ENCODE data around the gene IL17F. TPM values are rescaled to one million over a fixed set of nuclear protein-coding genes. Genes with fewer than 3 reads are reported as not detected.

IL17F gene
- polyA plus RNA-seq, 1 of the 3 experiments (the other 2 are of a cell fraction): not detected

DNA sequence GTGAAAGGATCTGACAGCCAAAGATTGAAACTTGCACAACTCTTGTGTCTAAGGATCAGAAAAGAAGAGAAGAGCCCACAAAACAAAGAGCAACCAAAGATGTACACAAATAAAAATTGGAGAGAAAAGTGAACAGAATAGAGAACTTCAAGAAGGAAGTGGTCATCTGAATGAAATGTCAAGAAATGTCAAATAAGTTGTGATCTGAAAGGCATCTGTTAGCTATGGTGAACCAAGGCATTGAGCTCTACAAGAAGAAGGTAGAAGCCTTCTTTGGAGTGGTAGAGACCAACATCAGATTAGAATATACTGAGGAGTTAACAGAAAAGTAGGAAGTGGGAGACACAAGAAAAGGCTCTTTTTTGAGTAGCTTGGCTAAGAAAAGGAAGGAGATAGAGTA, 28.5 kb downstream of the IL17F start:
- no peaks in the 10 kb centered on the region for H3K9me3 ChIP-seq
- no peaks in the 10 kb centered on the region for H3K36me3 ChIP-seq (replicated peaks in 1 of 2; ENCODE audit: control insufficient read depth in 1 of 2, insufficient read depth in 2 of 2, low read length in 1 of 2)
- no peaks in the 10 kb centered on the region for H3K4me1 ChIP-seq (ENCODE audit: control insufficient read depth in 1 of 2, insufficient read depth in 2 of 2, low read depth in 1 of 2, low read length in 1 of 2)
- no peak overlapping the region for H3K4me2 ChIP-seq
- no peak overlapping the region for H3K4me3 ChIP-seq (ENCODE audit: low read depth in 2 of 2, low read length in 1 of 2)
- no peaks in the 10 kb centered on the region for H3F3A ChIP-seq (replicated peaks; ENCODE audit: insufficient read depth)
- H3K27me3 ChIP-seq (ENCODE audit: insufficient read depth): no peaks in the 10 kb centered on the region
- H4K20me1 ChIP-seq (ENCODE audit: insufficient read depth): no peaks in the 10 kb centered on the region
- H2AFZ ChIP-seq (ENCODE audit: low read depth): no peak overlapping the region
- CTCF ChIA-PET: no interaction called here
- no peaks in the 10 kb centered on the region for H3K9me2 ChIP-seq
- no peaks in the 10 kb centered on the region for H3K79me2 ChIP-seq (ENCODE audit: insufficient read depth)
- H3K27ac ChIP-seq (ENCODE audit: low read depth in 2 of 2, low read length in 1 of 2): no peak overlapping the region
- DNase-seq: no peak
- H3K9ac ChIP-seq: no peak overlapping the region
- TF ChIP-seq FOXJ3 (CRISPR knock-in tag; IDR thresholded peaks at IDR 0.05): no peak
- no peak for TF ChIP-seq REST (IDR thresholded peaks at IDR 0.05; ENCODE audit: low read depth, low read length)
- no peak for TF ChIP-seq RXRA (IDR thresholded peaks at IDR 0.05; ENCODE audit: borderline replicate concordance, low read depth)
- no peak for TF ChIP-seq FOSL2 (IDR thresholded peaks at IDR 0.05; ENCODE audit: borderline replicate concordance, low read depth)
- TF ChIP-seq GATA2 (CRISPR knock-in tag; IDR thresholded peaks at IDR 0.05): no peak
- no peak for TF ChIP-seq CHD2 (IDR thresholded peaks at IDR 0.05; ENCODE audit: low read length, partially characterized antibody)
- no peak for TF ChIP-seq TAF1 (IDR thresholded peaks at IDR 0.05; ENCODE audit: borderline replicate concordance, low read depth, low read length)
- TF ChIP-seq, protein P1, sequence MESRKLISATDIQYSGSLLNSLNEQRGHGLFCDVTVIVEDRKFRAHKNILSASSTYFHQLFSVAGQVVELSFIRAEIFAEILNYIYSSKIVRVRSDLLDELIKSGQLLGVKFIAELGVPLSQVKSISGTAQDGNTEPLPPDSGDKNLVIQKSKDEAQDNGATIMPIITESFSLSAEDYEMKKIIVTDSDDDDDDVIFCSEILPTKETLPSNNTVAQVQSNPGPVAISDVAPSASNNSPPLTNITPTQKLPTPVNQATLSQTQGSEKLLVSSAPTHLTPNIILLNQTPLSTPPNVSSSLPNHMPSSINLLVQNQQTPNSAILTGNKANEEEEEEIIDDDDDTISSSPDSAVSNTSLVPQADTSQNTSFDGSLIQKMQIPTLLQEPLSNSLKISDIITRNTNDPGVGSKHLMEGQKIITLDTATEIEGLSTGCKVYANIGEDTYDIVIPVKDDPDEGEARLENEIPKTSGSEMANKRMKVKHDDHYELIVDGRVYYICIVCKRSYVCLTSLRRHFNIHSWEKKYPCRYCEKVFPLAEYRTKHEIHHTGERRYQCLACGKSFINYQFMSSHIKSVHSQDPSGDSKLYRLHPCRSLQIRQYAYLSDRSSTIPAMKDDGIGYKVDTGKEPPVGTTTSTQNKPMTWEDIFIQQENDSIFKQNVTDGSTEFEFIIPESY (IDR thresholded peaks at IDR 0.05; ENCODE audit: borderline replicate concordance, low read depth): no peak
- TF ChIP-seq EP300 (IDR thresholded peaks at IDR 0.05; ENCODE audit: borderline replicate concordance in 1 of 2, low read depth in 1 of 2, low read length in 1 of 2): no peak
- no peak for TF ChIP-seq MEF2A (IDR thresholded peaks at IDR 0.05; ENCODE audit: borderline replicate concordance, low read depth)
- no peak for TF ChIP-seq NFIC (IDR thresholded peaks at IDR 0.05; ENCODE audit: borderline replicate concordance)
- TF ChIP-seq, protein P2, sequence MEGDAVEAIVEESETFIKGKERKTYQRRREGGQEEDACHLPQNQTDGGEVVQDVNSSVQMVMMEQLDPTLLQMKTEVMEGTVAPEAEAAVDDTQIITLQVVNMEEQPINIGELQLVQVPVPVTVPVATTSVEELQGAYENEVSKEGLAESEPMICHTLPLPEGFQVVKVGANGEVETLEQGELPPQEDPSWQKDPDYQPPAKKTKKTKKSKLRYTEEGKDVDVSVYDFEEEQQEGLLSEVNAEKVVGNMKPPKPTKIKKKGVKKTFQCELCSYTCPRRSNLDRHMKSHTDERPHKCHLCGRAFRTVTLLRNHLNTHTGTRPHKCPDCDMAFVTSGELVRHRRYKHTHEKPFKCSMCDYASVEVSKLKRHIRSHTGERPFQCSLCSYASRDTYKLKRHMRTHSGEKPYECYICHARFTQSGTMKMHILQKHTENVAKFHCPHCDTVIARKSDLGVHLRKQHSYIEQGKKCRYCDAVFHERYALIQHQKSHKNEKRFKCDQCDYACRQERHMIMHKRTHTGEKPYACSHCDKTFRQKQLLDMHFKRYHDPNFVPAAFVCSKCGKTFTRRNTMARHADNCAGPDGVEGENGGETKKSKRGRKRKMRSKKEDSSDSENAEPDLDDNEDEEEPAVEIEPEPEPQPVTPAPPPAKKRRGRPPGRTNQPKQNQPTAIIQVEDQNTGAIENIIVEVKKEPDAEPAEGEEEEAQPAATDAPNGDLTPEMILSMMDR (IDR thresholded peaks at IDR 0.05): no peak
- no peak for TF ChIP-seq RAD21 (IDR thresholded peaks at IDR 0.05; ENCODE audit: low read length)
- POLR2A ChIA-PET: no interaction called here

All from SK-N-SH (cell line).